Measurements from ENCODE around the gene INF2. TPM values are rescaled to one million over a fixed set of nuclear protein-coding genes. Genes with fewer than 3 reads are reported as not detected.

Gene INF2
- total and polyA plus RNA-seq, 9 of the 15 experiments (the other 6 are each of a cell fraction or from before 2014, with no cell fraction given), result 0.56 to 31.3 (median 7.8) TPM

DNA sequence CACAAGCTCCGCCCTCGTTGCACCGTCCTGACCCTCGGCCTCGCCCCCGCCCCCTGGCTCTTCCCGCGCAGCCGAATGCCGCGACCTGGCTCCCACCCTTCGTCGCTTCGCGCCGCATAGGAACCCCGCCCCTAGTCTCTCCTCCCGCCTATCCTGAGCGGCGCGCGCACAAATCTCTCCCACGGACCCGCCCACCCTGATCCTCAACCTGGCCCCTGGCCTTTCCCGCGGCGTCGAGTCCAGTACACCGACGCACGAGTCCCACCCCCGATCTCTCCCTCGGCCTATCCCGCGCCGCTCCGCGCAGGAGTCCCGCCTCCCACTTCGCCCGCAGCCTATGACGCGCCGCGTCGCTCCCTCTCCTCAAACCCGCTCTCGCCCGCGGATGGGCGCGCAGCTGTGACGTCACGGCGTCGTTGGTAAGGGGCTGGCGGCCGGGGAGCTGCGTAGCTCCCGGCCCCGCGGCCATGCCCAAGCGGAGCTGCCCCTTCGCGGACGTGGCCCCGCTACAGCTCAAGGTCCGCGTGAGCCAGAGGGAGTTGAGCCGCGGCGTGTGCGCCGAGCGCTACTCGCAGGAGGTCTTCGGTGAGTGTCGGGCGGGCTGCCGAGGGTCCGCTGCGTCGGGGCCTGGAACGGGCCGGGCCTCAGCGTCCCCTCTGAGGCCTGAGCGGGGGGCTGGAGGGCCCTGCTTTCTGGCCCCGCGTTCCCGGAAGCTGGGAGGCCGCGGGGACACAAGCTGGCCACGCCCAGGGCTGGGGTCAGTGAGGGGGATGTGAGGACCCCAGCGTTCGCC, 63.5 kb downstream of the INF2 start, which contains the start of gene SIVA1 (continued):
- TF ChIP-seq, protein P1, sequence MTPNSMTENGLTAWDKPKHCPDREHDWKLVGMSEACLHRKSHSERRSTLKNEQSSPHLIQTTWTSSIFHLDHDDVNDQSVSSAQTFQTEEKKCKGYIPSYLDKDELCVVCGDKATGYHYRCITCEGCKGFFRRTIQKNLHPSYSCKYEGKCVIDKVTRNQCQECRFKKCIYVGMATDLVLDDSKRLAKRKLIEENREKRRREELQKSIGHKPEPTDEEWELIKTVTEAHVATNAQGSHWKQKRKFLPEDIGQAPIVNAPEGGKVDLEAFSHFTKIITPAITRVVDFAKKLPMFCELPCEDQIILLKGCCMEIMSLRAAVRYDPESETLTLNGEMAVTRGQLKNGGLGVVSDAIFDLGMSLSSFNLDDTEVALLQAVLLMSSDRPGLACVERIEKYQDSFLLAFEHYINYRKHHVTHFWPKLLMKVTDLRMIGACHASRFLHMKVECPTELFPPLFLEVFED (CRISPR knock-in tag; conservative IDR thresholded peaks at IDR 0.05), result no peak
- TF ChIP-seq STAT5A (IDR thresholded peaks at IDR 0.05; ENCODE audit: borderline replicate concordance, low read length), result no peak
- no peak for TF ChIP-seq ZNF699 (CRISPR knock-in tag; IDR thresholded peaks at IDR 0.05; ENCODE audit: insufficient replicate concordance)
- TF ChIP-seq GATAD2A (IDR thresholded peaks at IDR 0.05), result no peak
- TF ChIP-seq, protein P2, sequence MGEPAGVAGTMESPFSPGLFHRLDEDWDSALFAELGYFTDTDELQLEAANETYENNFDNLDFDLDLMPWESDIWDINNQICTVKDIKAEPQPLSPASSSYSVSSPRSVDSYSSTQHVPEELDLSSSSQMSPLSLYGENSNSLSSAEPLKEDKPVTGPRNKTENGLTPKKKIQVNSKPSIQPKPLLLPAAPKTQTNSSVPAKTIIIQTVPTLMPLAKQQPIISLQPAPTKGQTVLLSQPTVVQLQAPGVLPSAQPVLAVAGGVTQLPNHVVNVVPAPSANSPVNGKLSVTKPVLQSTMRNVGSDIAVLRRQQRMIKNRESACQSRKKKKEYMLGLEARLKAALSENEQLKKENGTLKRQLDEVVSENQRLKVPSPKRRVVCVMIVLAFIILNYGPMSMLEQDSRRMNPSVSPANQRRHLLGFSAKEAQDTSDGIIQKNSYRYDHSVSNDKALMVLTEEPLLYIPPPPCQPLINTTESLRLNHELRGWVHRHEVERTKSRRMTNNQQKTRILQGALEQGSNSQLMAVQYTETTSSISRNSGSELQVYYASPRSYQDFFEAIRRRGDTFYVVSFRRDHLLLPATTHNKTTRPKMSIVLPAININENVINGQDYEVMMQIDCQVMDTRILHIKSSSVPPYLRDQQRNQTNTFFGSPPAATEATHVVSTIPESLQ (CRISPR knock-in tag; IDR thresholded peaks at IDR 0.05), result peak; percentile 62; the same call in 1 of the 2 replicates
- TF ChIP-seq HDAC1 (IDR thresholded peaks at IDR 0.05), result peak in 1 of 2 experiments; percentile 85; a peak in 2 of 4 replicates
- TF ChIP-seq POLR2A (conservative IDR thresholded peaks at IDR 0.05), result peak; percentile 61
- TF ChIP-seq ELK3 (CRISPR knock-in tag; IDR thresholded peaks at IDR 0.05), result no peak
- TF ChIP-seq ZNF146 (CRISPR knock-in tag; IDR thresholded peaks at IDR 0.05; ENCODE audit: unreplicated experiment), result no peak
- TF ChIP-seq IRF1 (CRISPR knock-in tag; IDR thresholded peaks at IDR 0.05; ENCODE audit: borderline replicate concordance), result no peak
- no peak for TF ChIP-seq RCOR1 (IDR thresholded peaks at IDR 0.05; ENCODE audit: borderline replicate concordance in 1 of 2, low read depth in 2 of 2, low read length in 2 of 2)
- TF ChIP-seq SAP30 (IDR thresholded peaks at IDR 0.05; ENCODE audit: borderline replicate concordance, insufficient read depth, low read depth, low read length, poor library complexity, severe bottlenecking), result peak; percentile 50
- TF ChIP-seq HIVEP1 (CRISPR knock-in tag; IDR thresholded peaks at IDR 0.05), result no peak
- TF ChIP-seq HLTF (IDR thresholded peaks at IDR 0.05), result no peak
- no peak for TF ChIP-seq ZBTB34 (CRISPR knock-in tag; IDR thresholded peaks at IDR 0.05)
- TF ChIP-seq SIRT6 (IDR thresholded peaks at IDR 0.05; ENCODE audit: low read depth, low read length), result no peak
- peak in 1 of 2 experiments; percentile 66; a peak in 1 of 4 replicates for TF ChIP-seq NONO (IDR thresholded peaks at IDR 0.05; ENCODE audit: low read depth in 2 of 2, low read length in 1 of 2)
- TF ChIP-seq ZNF274 (IDR thresholded peaks at IDR 0.05; ENCODE audit: borderline replicate concordance, low read depth, low read length), result no peak
- TF ChIP-seq ZNF589 (CRISPR knock-in tag; IDR thresholded peaks at IDR 0.05; ENCODE audit: low read depth), result no peak
- TF ChIP-seq, protein P3, sequence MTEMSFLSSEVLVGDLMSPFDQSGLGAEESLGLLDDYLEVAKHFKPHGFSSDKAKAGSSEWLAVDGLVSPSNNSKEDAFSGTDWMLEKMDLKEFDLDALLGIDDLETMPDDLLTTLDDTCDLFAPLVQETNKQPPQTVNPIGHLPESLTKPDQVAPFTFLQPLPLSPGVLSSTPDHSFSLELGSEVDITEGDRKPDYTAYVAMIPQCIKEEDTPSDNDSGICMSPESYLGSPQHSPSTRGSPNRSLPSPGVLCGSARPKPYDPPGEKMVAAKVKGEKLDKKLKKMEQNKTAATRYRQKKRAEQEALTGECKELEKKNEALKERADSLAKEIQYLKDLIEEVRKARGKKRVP (CRISPR knock-in tag; IDR thresholded peaks at IDR 0.05), result no peak

Measured in K562 (cell line).